Upper lobe of left lung (tissue), 6 donors: Measurements from ENCODE around the gene TFCP2L1. TPM values are rescaled to one million over a fixed set of nuclear protein-coding genes. Genes with fewer than 3 reads are reported as not detected.
A peak's percentile ranks its signal among the peaks of the same experiment; 100 is the strongest.

Experiments
- ATAC-seq, 2 donors: fragments of 200-7000 bp; cut with Tn5 transposase; one replicate each; pipeline ENCODE4 v1.9.1; 2022; ENCODE audit warnings: mild to moderate bottlenecking in 2 of 2, moderate library complexity in 2 of 2; ENCODE audit not compliant: low FRiP score in 2 of 2
- DNase-seq, 2 donors: peaks; one replicate each; pipeline ENCODE4 v3.0.0-alpha.2; 2019 to 2020
- H3K27ac ChIP-seq, 4 donors: fragments of 200-600 bp; sonication (generic); one replicate each; pipeline ENCODE4 v1.5.1; 2016 to 2019
- H3K27me3 ChIP-seq, 4 donors: fragments of 200-600 bp; sonication (generic); one replicate each; pipeline ENCODE4 v1.5.1; 2017 to 2019
- H3K36me3 ChIP-seq, 4 donors: fragments of 200-600 bp; sonication (generic); one replicate each; pipeline ENCODE4 v1.5.1; 2016 to 2019
- H3K4me1 ChIP-seq, 4 donors: fragments of 200-600 bp; sonication (generic); one replicate each; pipeline ENCODE4 v1.5.1; 2018 to 2019
- H3K4me3 ChIP-seq, 4 donors: fragments of 200-600 bp; sonication (generic); one replicate each; pipeline ENCODE4 v1.5.1; 2017 to 2019; ENCODE audit warnings: mild to moderate bottlenecking in 2 of 4, moderate library complexity in 1 of 4
- H3K9me3 ChIP-seq, 4 donors: fragments of 200-600 bp; sonication (generic); one replicate each; pipeline ENCODE4 v1.5.1; 2018 to 2019
- CTCF ChIP-seq, 6 experiments: fragments of 450-650 bp in 4 of 6; fragments of 200-600 bp in 2 of 6; sonication (generic) in 2 of 6; IDR thresholded peaks; one replicate each; pipeline ENCODE4 v1.5.1; 2016 to 2019; ENCODE audit warnings: antibody characterized with exemption in 6 of 6
- EP300 ChIP-seq, 4 donors: sonication (generic); formaldehyde crosslinking; IDR thresholded peaks; one replicate each; pipeline ENCODE4 v1.5.1; 2017; ENCODE audit warnings: antibody characterized with exemption in 4 of 4, control low read depth in 2 of 4
- POLR2A ChIP-seq, 4 donors: fragments of 450-650 bp; IDR thresholded peaks; one replicate each; pipeline ENCODE4 v1.5.1; 2016 to 2017; ENCODE audit warnings: antibody characterized with exemption in 4 of 4, mild to moderate bottlenecking in 2 of 4
- POLR2AphosphoS5 ChIP-seq, 2 donors: sonication (generic); formaldehyde crosslinking; IDR thresholded peaks; one replicate each; pipeline ENCODE4 v1.5.1; 2017; ENCODE audit warnings: antibody characterized with exemption in 2 of 2
- WGBS, 2 donors: methylation state at CpG; one replicate each; pipeline ENCODE4 v1.1.5; 2017 to 2018; 5-methylcytosine and 5-hydroxymethylcytosine counted together
- total RNA-seq, 6 donors: library from RNA; depleted of rRNA in 4 of 6; stranded (reverse); fragments of >200 nt in 4 of 6; gene quantifications; one replicate each; pipeline versions ENCODE4 v1.1.0 to v1.2.1, GENCODE V29; 2016 to 2021
- donor health status: DM: no; HTN: no; CAD: no; lungs with moderate emphysema.
- donor health status: DM: no; HTN: yes; CAD: no; lungs with severe emphysema.

Gene TFCP2L1
- total RNA-seq, 6 donors from 2014 or later = 15.3 to 47.1 (median 33.7) TPM

DNA sequence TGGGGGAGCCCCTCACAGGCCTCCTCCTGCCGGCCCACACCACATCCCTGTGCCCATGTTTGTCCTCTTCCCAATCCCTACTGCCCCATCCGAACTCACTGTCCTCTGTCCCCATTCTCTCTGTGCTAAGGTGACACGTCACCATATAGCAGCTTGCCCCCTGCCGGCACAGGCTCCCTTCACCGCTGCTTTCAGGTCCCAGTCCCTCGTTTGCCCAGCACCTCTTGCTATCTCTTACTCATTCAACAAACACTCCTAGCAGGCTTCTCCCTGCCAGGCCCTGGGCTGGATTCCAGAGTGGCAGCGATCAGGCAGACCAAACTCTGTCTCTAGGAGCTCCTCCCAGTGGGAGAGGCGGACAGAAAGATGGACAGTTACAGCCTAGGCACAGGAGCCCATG lies 74.3 kb downstream of the TFCP2L1 start:
- DNase-seq = peak in 1 of 2 donors; percentile 87
- H3K27ac ChIP-seq = peak overlapping the region in 3 of 4 donors; percentile 17 to 82 (median 65)
- TF ChIP-seq POLR2A (IDR thresholded peaks at IDR 0.05) (no peak), EP300 (IDR thresholded peaks at IDR 0.05) (no peak), CTCF (IDR thresholded peaks at IDR 0.05) (no peak), POLR2AphosphoS5 (IDR thresholded peaks at IDR 0.05) (peak in 1 of 2 donors; percentile 5)

DNA sequence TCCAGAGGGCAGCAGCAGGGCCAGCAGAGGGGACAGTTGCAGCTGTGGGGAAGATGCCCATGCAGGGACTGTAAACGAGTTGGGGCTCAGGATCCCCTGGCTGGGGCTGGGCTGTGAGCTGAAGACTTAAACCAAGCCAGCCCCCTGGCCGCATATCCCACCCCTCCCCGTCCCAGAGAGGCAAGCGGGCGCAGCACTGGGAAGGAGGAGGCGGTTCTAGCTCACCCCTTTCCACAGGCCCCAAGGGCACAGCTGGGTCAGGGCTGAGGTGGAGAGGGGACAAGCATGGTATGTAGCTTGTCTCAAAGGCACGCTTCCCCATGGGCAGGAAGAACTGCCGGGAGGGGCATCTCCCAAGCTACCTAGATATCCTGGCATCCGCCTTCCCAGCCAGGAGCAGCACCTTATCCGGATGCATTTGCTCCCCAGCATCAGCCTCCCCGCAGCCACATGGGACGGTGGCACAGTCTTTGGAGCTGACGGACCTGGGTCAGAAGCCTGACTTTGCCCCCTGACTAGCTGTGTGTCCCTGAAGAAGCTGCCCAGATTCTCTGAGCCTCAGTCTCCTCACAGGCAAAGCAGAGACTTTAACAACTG lies 75.9 kb downstream of the TFCP2L1 start:
- H3K27ac ChIP-seq = no peak overlapping the region
- H3K36me3 ChIP-seq = no peaks in the 10 kb centered on the region
- TF ChIP-seq POLR2AphosphoS5 (IDR thresholded peaks at IDR 0.05) = no peak
- no peak for TF ChIP-seq EP300 (IDR thresholded peaks at IDR 0.05)
- TF ChIP-seq CTCF (IDR thresholded peaks at IDR 0.05) = no peak
- no peak for ATAC-seq
- no peak overlapping the region for H3K4me3 ChIP-seq
- H3K27me3 ChIP-seq = no peaks in the 10 kb centered on the region
- H3K9me3 ChIP-seq = no peaks in the 10 kb centered on the region
- DNase-seq = no peak
- peaks cover 0 to 19% (median 9%) of the 10 kb centered on the region in 4 donors for H3K4me1 ChIP-seq
- 86% methylated on average over 13 of the region's 13 CpGs; no CpG with 5 or more reads in 1 of the 2 donors for WGBS, 2 donors

More for the DNA sequence above, 74.3 kb downstream of the TFCP2L1 start:
- 37 to 61% methylated on average over 8 of the region's 8 CpGs for WGBS, 2 donors
- H3K36me3 ChIP-seq = no peaks in the 10 kb centered on the region
- no peaks in the 10 kb centered on the region for H3K9me3 ChIP-seq
- H3K27me3 ChIP-seq = no peaks in the 10 kb centered on the region
- H3K4me1 ChIP-seq = peaks cover 0 to 19% (median 9%) of the 10 kb centered on the region in 4 donors
- peak; percentile 52 to 76 for ATAC-seq
- no peak overlapping the region for H3K4me3 ChIP-seq

GRCh38 chr2:121207494-121207893 lies 77.5 kb downstream of the TFCP2L1 start:
- WGBS, 2 donors = 79 to 90% methylated on average over 5 of the region's 5 CpGs
- Histone ChIP-seq H3K9me3 (no peaks in the 10 kb centered on the region), H3K4me1 (peaks cover 0 to 17% (median 8%) of the 10 kb centered on the region in 4 donors), H3K27me3 (no peaks in the 10 kb centered on the region), H3K27ac (no peak overlapping the region), H3K36me3 (no peaks in the 10 kb centered on the region), H3K4me3 (no peak overlapping the region)
- ATAC-seq (no peak), DNase-seq (no peak)
- TF ChIP-seq POLR2A (IDR thresholded peaks at IDR 0.05) = no peak
- TF ChIP-seq POLR2AphosphoS5 (IDR thresholded peaks at IDR 0.05) = no peak
- no peak for TF ChIP-seq EP300 (IDR thresholded peaks at IDR 0.05)
- TF ChIP-seq CTCF (IDR thresholded peaks at IDR 0.05) = no peak

GRCh38 chr2:121205321-121205942 lies 79.6 kb downstream of the TFCP2L1 start:
- Histone ChIP-seq H3K27ac (no peak overlapping the region), H3K36me3 (no peaks in the 10 kb centered on the region), H3K4me1 (peaks cover 0 to 5% (median 1%) of the 10 kb centered on the region in 4 donors), H3K27me3 (no peaks in the 10 kb centered on the region), H3K9me3 (no peaks in the 10 kb centered on the region), H3K4me3 (no peak overlapping the region)
- WGBS, 2 donors = 73 to 78% methylated on average over 9 to 10 of the region's 10 CpGs
- ATAC-seq (no peak), DNase-seq (no peak)
- TF ChIP-seq POLR2A (IDR thresholded peaks at IDR 0.05) = no peak
- no peak for TF ChIP-seq CTCF (IDR thresholded peaks at IDR 0.05)
- no peak for TF ChIP-seq POLR2AphosphoS5 (IDR thresholded peaks at IDR 0.05)
- TF ChIP-seq EP300 (IDR thresholded peaks at IDR 0.05) = no peak
